GM12864 (cell line): Measurements from ENCODE around the gene GYPC.

ENCODE experiments used
- DNase-seq: peaks from one replicate; pipeline ENCODE4 v3.0.0-alpha.2; 2011; ENCODE audit warnings: low read depth
- H3K4me3 ChIP-seq: 2 replicates; pipeline ENCODE4 v1.5.1; 2011; ENCODE audit warnings: mild to moderate bottlenecking, low read depth, low read length, control low read depth
- CTCF ChIP-seq: IDR thresholded peaks from 2 replicates; pipeline ENCODE4 v1.5.1; 2011; ENCODE audit warnings: low read depth, mild to moderate bottlenecking, moderate library complexity, low read length, control low read depth, inconsistent platforms; ENCODE audit errors: missing control alignments

GYPC gene

GRCh38 chr2:126699018-126699417 is 43.1 kb downstream of the GYPC start:
- no peak for DNase-seq
- no peak for TF ChIP-seq CTCF
- H3K4me3 ChIP-seq = no peak overlapping the region

GRCh38 chr2:126699716-126700581 is 44.0 kb downstream of the GYPC start:
- H3K4me3 ChIP-seq = no peak overlapping the region
- TF ChIP-seq CTCF = no peak
- DNase-seq = no peak

GRCh38 chr2:126700677-126701076 is 44.7 kb downstream of the GYPC start:
- H3K4me3 ChIP-seq = no peak overlapping the region
- TF ChIP-seq CTCF = no peak
- no peak for DNase-seq

- no peak for TF ChIP-seq CTCF
- no peak for DNase-seq
Measured at GRCh38 chr2:126703311-126703710, 47.4 kb downstream of the GYPC start.

GRCh38 chr2:126704434-126705160 is 48.6 kb downstream of the GYPC start:
- DNase-seq = no peak
- no peak for TF ChIP-seq CTCF

More at GRCh38 chr2:126703311-126703710, 47.4 kb downstream of the GYPC start:
- no peak overlapping the region for H3K4me3 ChIP-seq

GRCh38 chr2:126707191-126707590 is 51.2 kb downstream of the GYPC start:
- no peak for DNase-seq
- no peak overlapping the region for H3K4me3 ChIP-seq
- TF ChIP-seq CTCF = no peak

More at GRCh38 chr2:126704434-126705160, 48.6 kb downstream of the GYPC start:
- H3K4me3 ChIP-seq = no peak overlapping the region
